ENCODE data around the gene GINS1.

DNA sequence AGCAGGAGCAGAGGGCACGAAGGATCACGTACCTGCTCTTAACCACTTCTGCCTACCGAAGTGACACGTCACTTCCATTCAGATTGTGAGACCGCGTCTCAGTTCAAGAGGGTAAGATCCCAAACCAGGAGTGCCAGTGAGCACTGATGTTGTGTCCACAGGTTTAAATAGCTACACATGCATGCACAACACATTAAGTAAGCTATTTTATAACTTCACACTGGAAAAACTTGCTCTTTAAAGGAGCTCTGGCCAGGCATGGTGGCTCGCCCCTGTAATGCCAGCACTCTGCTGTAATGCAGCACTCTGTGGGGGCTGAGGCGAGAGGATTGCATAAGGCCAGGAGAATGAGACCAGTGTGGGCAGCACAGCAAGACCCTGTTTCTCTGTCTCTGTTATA, 37.9 kb upstream of the GINS1 start:
- TF ChIP-seq, protein P1, sequence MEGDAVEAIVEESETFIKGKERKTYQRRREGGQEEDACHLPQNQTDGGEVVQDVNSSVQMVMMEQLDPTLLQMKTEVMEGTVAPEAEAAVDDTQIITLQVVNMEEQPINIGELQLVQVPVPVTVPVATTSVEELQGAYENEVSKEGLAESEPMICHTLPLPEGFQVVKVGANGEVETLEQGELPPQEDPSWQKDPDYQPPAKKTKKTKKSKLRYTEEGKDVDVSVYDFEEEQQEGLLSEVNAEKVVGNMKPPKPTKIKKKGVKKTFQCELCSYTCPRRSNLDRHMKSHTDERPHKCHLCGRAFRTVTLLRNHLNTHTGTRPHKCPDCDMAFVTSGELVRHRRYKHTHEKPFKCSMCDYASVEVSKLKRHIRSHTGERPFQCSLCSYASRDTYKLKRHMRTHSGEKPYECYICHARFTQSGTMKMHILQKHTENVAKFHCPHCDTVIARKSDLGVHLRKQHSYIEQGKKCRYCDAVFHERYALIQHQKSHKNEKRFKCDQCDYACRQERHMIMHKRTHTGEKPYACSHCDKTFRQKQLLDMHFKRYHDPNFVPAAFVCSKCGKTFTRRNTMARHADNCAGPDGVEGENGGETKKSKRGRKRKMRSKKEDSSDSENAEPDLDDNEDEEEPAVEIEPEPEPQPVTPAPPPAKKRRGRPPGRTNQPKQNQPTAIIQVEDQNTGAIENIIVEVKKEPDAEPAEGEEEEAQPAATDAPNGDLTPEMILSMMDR (IDR thresholded peaks at IDR 0.05): no peak
- no peak for TF ChIP-seq POLR2A (IDR thresholded peaks at IDR 0.05)
